ENCODE measurements around the gene LILRA5. TPM values are rescaled to one million over a fixed set of nuclear protein-coding genes. Genes with fewer than 3 reads are reported as not detected.
A peak's percentile ranks its signal among the peaks of the same experiment; 100 is the strongest.

Gene LILRA5
- total and polyA plus RNA-seq, 10 of the 15 experiments (the other 5 are each of a cell fraction or from before 2014, with no cell fraction given) = 0.05 to 1.2 (median 0.36) TPM; not detected in 4

- TF ChIP-seq MLLT1 (IDR thresholded peaks at IDR 0.05) = no peak
- peak; percentile 82 for TF ChIP-seq CREM (IDR thresholded peaks at IDR 0.05; ENCODE audit: low read depth)
- peak; percentile 99 for TF ChIP-seq IKZF2 (IDR thresholded peaks at IDR 0.05)
- no peak for TF ChIP-seq TAF1 (IDR thresholded peaks at IDR 0.05; ENCODE audit: borderline replicate concordance, low read depth, low read length)
- TF ChIP-seq ZSCAN29 (IDR thresholded peaks at IDR 0.05) = peak; percentile 42; the same call in 1 of the 2 replicates
- TF ChIP-seq EED (IDR thresholded peaks at IDR 0.05; ENCODE audit: low read depth) = peak; percentile 100
- TF ChIP-seq SREBF2 (IDR thresholded peaks at IDR 0.05; ENCODE audit: low read length) = no peak
- TF ChIP-seq FOS (IDR thresholded peaks at IDR 0.05; ENCODE audit: borderline replicate concordance, extremely low read depth, insufficient read length) = no peak
- TF ChIP-seq TCF12 (IDR thresholded peaks at IDR 0.05; ENCODE audit: low read depth, low read length) = peak; percentile 69; the same call in 1 of the 2 replicates
- no peak for TF ChIP-seq PRDM15 (CRISPR knock-in tag; IDR thresholded peaks at IDR 0.05)
- TF ChIP-seq EGR1 (IDR thresholded peaks at IDR 0.05; ENCODE audit: borderline replicate concordance in 1 of 2, low read depth in 2 of 2, low read length in 2 of 2) = peak in 1 of 2 experiments; percentile 50; a peak in 1 of 3 replicates
- 0 out of 2 replicates have a peak, but pooled peaks have one; percentile 46 for TF ChIP-seq FOXK2 (IDR thresholded peaks at IDR 0.05)
- peak in 1 of 2 experiments; percentile 88; a peak in 2 of 4 replicates for TF ChIP-seq ETV6 (conservative IDR thresholded peaks at IDR 0.05 in 1 of 2, IDR thresholded peaks at IDR 0.05 in 1 of 2; ENCODE audit: borderline replicate concordance in 1 of 2, low read depth in 1 of 2)
- TF ChIP-seq LARP7 (IDR thresholded peaks at IDR 0.05) = no peak
- TF ChIP-seq BCL3 (IDR thresholded peaks at IDR 0.05; ENCODE audit: borderline replicate concordance, insufficient read depth, low read depth, low read length, poor library complexity, severe bottlenecking) = peak; percentile 69
- peak; percentile 99 for TF ChIP-seq IKZF1 (conservative IDR thresholded peaks at IDR 0.05)
- no peak for TF ChIP-seq YY1 (IDR thresholded peaks at IDR 0.05; ENCODE audit: low read depth, low read length)
- TF ChIP-seq JUND (IDR thresholded peaks at IDR 0.05; ENCODE audit: low read depth, low read length) = no peak
- TF ChIP-seq YBX1 (IDR thresholded peaks at IDR 0.05) = no peak
- peak; percentile 54; the same call in 1 of the 2 replicates for TF ChIP-seq MAX (IDR thresholded peaks at IDR 0.05; ENCODE audit: low read depth, low read length)
- TF ChIP-seq ATF7 (IDR thresholded peaks at IDR 0.05; ENCODE audit: low read depth) = peak; percentile 72
- TF ChIP-seq BACH1 (IDR thresholded peaks at IDR 0.05; ENCODE audit: borderline replicate concordance) = peak; percentile 58; the same call in 1 of the 2 replicates
- peak; percentile 64; the same call in 1 of the 2 replicates for TF ChIP-seq MEF2A (IDR thresholded peaks at IDR 0.05; ENCODE audit: insufficient read depth, low read depth, low read length)
These were observed 33.0 kb upstream of the LILRA5 start (continued) for GRCh38 chr19:54345938-54346386.
